Upper lobe of left lung (tissue), 4 donors: Measurements from ENCODE around the gene DHX8.

ENCODE experiments used
- POLR2AphosphoS5 ChIP-seq, 2 donors: sonication (generic); formaldehyde crosslinking; IDR thresholded peaks; one replicate each; pipeline ENCODE4 v1.5.1; 2017; ENCODE audit warnings: antibody characterized with exemption in 2 of 2
- TF ChIP-seq, protein P1 (sequence below), 6 experiments: fragments of 450-650 bp in 4 of 6; fragments of 200-600 bp in 2 of 6; sonication (generic) in 2 of 6; IDR thresholded peaks; one replicate each; pipeline ENCODE4 v1.5.1; 2016 to 2019; ENCODE audit warnings: antibody characterized with exemption in 6 of 6

DNA sequence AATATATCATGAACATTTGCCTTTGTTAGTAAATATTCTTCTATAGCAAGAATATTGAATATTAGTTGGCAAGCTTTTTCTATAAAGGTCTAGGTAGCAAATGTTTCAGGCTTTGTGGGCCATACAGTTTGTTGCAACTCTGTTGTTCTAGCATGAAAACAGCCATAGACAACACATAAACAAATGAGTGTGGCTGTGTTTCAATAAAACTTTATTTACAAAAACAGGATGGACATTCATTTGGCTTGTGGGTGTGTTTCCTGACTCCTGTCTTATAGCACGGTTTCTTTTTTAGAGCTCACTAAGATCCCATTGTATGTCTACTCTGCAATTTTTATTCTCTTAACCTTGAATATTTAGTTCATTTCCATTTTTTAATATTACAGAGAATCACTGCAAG lies 46.0 kb upstream of the DHX8 start:
- TF ChIP-seq, protein P1, sequence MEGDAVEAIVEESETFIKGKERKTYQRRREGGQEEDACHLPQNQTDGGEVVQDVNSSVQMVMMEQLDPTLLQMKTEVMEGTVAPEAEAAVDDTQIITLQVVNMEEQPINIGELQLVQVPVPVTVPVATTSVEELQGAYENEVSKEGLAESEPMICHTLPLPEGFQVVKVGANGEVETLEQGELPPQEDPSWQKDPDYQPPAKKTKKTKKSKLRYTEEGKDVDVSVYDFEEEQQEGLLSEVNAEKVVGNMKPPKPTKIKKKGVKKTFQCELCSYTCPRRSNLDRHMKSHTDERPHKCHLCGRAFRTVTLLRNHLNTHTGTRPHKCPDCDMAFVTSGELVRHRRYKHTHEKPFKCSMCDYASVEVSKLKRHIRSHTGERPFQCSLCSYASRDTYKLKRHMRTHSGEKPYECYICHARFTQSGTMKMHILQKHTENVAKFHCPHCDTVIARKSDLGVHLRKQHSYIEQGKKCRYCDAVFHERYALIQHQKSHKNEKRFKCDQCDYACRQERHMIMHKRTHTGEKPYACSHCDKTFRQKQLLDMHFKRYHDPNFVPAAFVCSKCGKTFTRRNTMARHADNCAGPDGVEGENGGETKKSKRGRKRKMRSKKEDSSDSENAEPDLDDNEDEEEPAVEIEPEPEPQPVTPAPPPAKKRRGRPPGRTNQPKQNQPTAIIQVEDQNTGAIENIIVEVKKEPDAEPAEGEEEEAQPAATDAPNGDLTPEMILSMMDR (IDR thresholded peaks at IDR 0.05): no peak
- no peak for TF ChIP-seq POLR2AphosphoS5 (IDR thresholded peaks at IDR 0.05)
